Natural killer cell (primary cell): ENCODE measurements around the gene EXOC3L4. TPM values are rescaled to one million over a fixed set of nuclear protein-coding genes. Genes with fewer than 3 reads are reported as not detected.

Experiments
- ATAC-seq, 3 donors: fragments of 150-1000 bp in 2 of 3; fragments of 200-7000 bp in 1 of 3; cut with Tn5 transposase; 1 replicate in 1 of 3; 2 replicates in 2 of 3; pipeline ENCODE4 v1.10.0; 2021; ENCODE audit warnings: mild to moderate bottlenecking in 2 of 3, moderate library complexity in 2 of 3
- DNase-seq, 2 donors: peaks; one replicate each; pipeline versions ENCODE4 v3.0.0 to v3.0.0-alpha.2; 2013 to 2021; ENCODE audit warnings: mixed read lengths in 1 of 2
- H3K27ac ChIP-seq: one replicate; pipeline ENCODE4 v1.5.1; 2013; ENCODE audit warnings: mild to moderate bottlenecking, low read length
- H3K27me3 ChIP-seq: one replicate; pipeline ENCODE4 v1.6.1; 2013; ENCODE audit warnings: low read length; ENCODE audit not compliant: control insufficient read depth, insufficient read depth
- H3K36me3 ChIP-seq: one replicate; pipeline ENCODE4 v1.6.1; 2013; ENCODE audit warnings: low read length; ENCODE audit not compliant: control insufficient read depth, insufficient read depth
- H3K4me1 ChIP-seq: one replicate; pipeline ENCODE4 v1.6.1; 2013; ENCODE audit warnings: low read length; ENCODE audit not compliant: control insufficient read depth, insufficient read depth
- H3K4me3 ChIP-seq: one replicate; pipeline ENCODE4 v1.5.1; 2013; ENCODE audit warnings: low read length
- H3K9me3 ChIP-seq: one replicate; pipeline ENCODE4 v1.6.1; 2013; ENCODE audit warnings: low read length; ENCODE audit not compliant: control insufficient read depth, insufficient read depth
- H3K27ac Mint-ChIP-seq, 2 donors: one replicate each; pipeline ENCODE4 v1.8.0; 2022; ENCODE audit warnings: mild to moderate bottlenecking in 2 of 2, mixed read lengths in 2 of 2, moderate library complexity in 1 of 2
- H3K27me3 Mint-ChIP-seq, 2 donors: one replicate each; pipeline ENCODE4 v1.8.0; 2022; ENCODE audit warnings: low read depth in 2 of 2, mixed read lengths in 2 of 2
- H3K36me3 Mint-ChIP-seq: one replicate; pipeline ENCODE4 v1.8.0; 2022; ENCODE audit warnings: mixed read lengths
- H3K4me1 Mint-ChIP-seq, 2 donors: one replicate each; pipeline ENCODE4 v1.8.0; 2022; ENCODE audit warnings: mixed read lengths in 2 of 2
- H3K4me3 Mint-ChIP-seq: one replicate; pipeline ENCODE4 v1.8.0; 2022; ENCODE audit warnings: mild to moderate bottlenecking, moderate library complexity, mixed read lengths
- H3K9me3 Mint-ChIP-seq, 2 donors: one replicate each; pipeline ENCODE4 v1.8.0; 2022; ENCODE audit warnings: mixed read lengths in 2 of 2
- CTCF ChIP-seq: fragments of 200-600 bp; IDR thresholded peaks from one replicate; pipeline ENCODE4 v1.8.0; 2022; ENCODE audit warnings: antibody characterized with exemption
- WGBS: methylation state at CpG from one replicate; pipeline ENCODE4 v1.1.7; 2013; ENCODE audit warnings: missing lambda C conversion rate; ENCODE audit not compliant: insufficient coverage; 5-methylcytosine and 5-hydroxymethylcytosine counted together
- intact Hi-C: fragments of 100-400 bp; cut with micrococcal nuclease; formaldehyde crosslinking; loops from one replicate; pipeline ENCODE4 v1.14.2; 2022
- total RNA-seq, 4 donors: library from RNA; stranded (reverse); fragments of 120-200 nt in 1 of 4; gene quantifications; one replicate each; pipeline versions ENCODE4 v1.2.3 to v1.2.4, GENCODE V29; 2013 to 2022

The EXOC3L4 gene
- total RNA-seq, 3 donors from 2014 or later (not counting 1 experiment from before 2014, with no cell fraction given): not detected

- Mint-ChIP-seq H3K27ac (no peak overlapping the region), H3K36me3 (no peaks in the 10 kb centered on the region), H3K4me1 (peaks cover 0 to 6% of the 10 kb centered on the region in 2 donors), H3K4me3 (no peak overlapping the region), H3K9me3 (no peaks in the 10 kb centered on the region), H3K27me3 (peaks cover 21 to 32% of the 10 kb centered on the region in 2 donors)
- no peak for ATAC-seq
- H3K4me1 ChIP-seq: peaks cover 42% of the 10 kb centered on the region
- no peak for TF ChIP-seq CTCF
- 11% methylated on average over 21 of the region's 23 CpGs for WGBS
- peaks cover 14% of the 10 kb centered on the region for H3K27me3 ChIP-seq
- H3K4me3 ChIP-seq: no peak overlapping the region
- peak overlapping the region; percentile 64 for H3K27ac ChIP-seq
- H3K36me3 ChIP-seq: no peaks in the 10 kb centered on the region
- no peaks in the 10 kb centered on the region for H3K9me3 ChIP-seq
- DNase-seq: no peak
- intact Hi-C loops: no loop called here
These were observed 27.5 kb downstream of the EXOC3L4 start for GRCh38 chr14:103121846-103122584.

GRCh38 chr14:103122585-103122946, 28.0 kb downstream of the EXOC3L4 start:
- Histone ChIP-seq H3K4me1 (peaks cover 42% of the 10 kb centered on the region), H3K4me3 (peak overlapping the region; percentile 18)
- no peak for DNase-seq

GRCh38 chr14:103122947-103123633, 28.6 kb downstream of the EXOC3L4 start, which contains the start of gene TNFAIP2:
Gene TNFAIP2, plus strand, starts transcription at chr14:103123461. Its CDS starts 2,997 bp downstream, at chr14:103126458.
- WGBS: under 1% methylated on average over 74 of the region's 74 CpGs
- no peak for TF ChIP-seq CTCF
- Mint-ChIP-seq H3K27ac (no peak within 1 kb of the TSS), H3K9me3 (no peaks in the 10 kb centered on the region), H3K4me1 (peaks cover 0 to 6% of the 10 kb centered on the region in 2 donors), H3K4me3 (peak within 1 kb of the TSS; percentile 28), H3K36me3 (no peaks in the 10 kb centered on the region), H3K27me3 (peaks cover 21 to 32% of the 10 kb centered on the region in 2 donors)
- intact Hi-C loops: no loop called here
- Histone ChIP-seq H3K27ac (peak within 1 kb of the TSS; percentile 64), H3K36me3 (no peaks in the 10 kb centered on the region), H3K4me3 (peak within 1 kb of the TSS; percentile 24), H3K9me3 (no peaks in the 10 kb centered on the region), H3K4me1 (peaks cover 42% of the 10 kb centered on the region), H3K27me3 (peaks cover 14% of the 10 kb centered on the region)
- DNase-seq: no peak
- ATAC-seq: peak; percentile 24 to 54 (median 52)

More at GRCh38 chr14:103122585-103122946, 28.0 kb downstream of the EXOC3L4 start:
- H3K27me3 ChIP-seq: peaks cover 14% of the 10 kb centered on the region
- no peaks in the 10 kb centered on the region for H3K9me3 ChIP-seq
- H3K9me3 Mint-ChIP-seq: no peaks in the 10 kb centered on the region
- no peaks in the 10 kb centered on the region for H3K36me3 ChIP-seq
- peak overlapping the region; percentile 64 for H3K27ac ChIP-seq
- intact Hi-C loops: no loop called here
- H3K36me3 Mint-ChIP-seq: no peaks in the 10 kb centered on the region
- H3K27me3 Mint-ChIP-seq: peaks cover 21 to 32% of the 10 kb centered on the region in 2 donors
- H3K4me1 Mint-ChIP-seq: peaks cover 0 to 6% of the 10 kb centered on the region in 2 donors
- WGBS: 12% methylated on average over 15 of the region's 15 CpGs
- no peak overlapping the region for H3K4me3 Mint-ChIP-seq
- no peak overlapping the region for H3K27ac Mint-ChIP-seq
- no peak for TF ChIP-seq CTCF
- ATAC-seq: no peak
